CD4-positive, alpha-beta T cell treated with Interleukin-2 at 100 ng/mL for 4 hours (primary cell): Measurements from ENCODE around the gene PTPRN2.
"Not testable (repeated sequence)": the region's sequence is repeated elsewhere in the genome, so short reads cannot be mapped to it uniquely, and the experiment has no call there.

Source experiments
- DNase-seq: peaks from one replicate; pipeline ENCODE4 v3.0.0-alpha.2; 2020; ENCODE audit warnings: low spot score

The PTPRN2 gene

GRCh38 chr7:158385496-158386354 lies 201.9 kb downstream of the PTPRN2 start:
- DNase-seq = not testable (repeated sequence)

- no peak for DNase-seq
These were observed 202.9 kb downstream of the PTPRN2 start for GRCh38 chr7:158384746-158385145.

- DNase-seq = no peak
These were observed 204.0 kb downstream of the PTPRN2 start for GRCh38 chr7:158383665-158384064.

GRCh38 chr7:158382363-158383254 lies 205.0 kb downstream of the PTPRN2 start:
- DNase-seq = no peak

- DNase-seq = no peak
These were observed 205.7 kb downstream of the PTPRN2 start for GRCh38 chr7:158381956-158382355.

- no peak for DNase-seq
These were observed 208.6 kb downstream of the PTPRN2 start for GRCh38 chr7:158378978-158379377.

- DNase-seq = no peak
These were observed 209.6 kb downstream of the PTPRN2 start for GRCh38 chr7:158377800-158378623.

- DNase-seq = not testable (repeated sequence)
These were observed 210.8 kb downstream of the PTPRN2 start for GRCh38 chr7:158376839-158377186.

GRCh38 chr7:158376146-158376838 lies 211.3 kb downstream of the PTPRN2 start:
- not testable (repeated sequence) for DNase-seq

GRCh38 chr7:158375034-158375433 lies 212.6 kb downstream of the PTPRN2 start:
- DNase-seq = no peak

GRCh38 chr7:158374586-158374985 lies 213.0 kb downstream of the PTPRN2 start:
- DNase-seq = no peak

- DNase-seq = no peak
These were observed 213.5 kb downstream of the PTPRN2 start for GRCh38 chr7:158374146-158374545.

- DNase-seq = no peak
These were observed 214.0 kb downstream of the PTPRN2 start for GRCh38 chr7:158373476-158374133.

GRCh38 chr7:158372400-158373342 lies 215.0 kb downstream of the PTPRN2 start:
- DNase-seq = no peak

GRCh38 chr7:158371856-158372255 lies 215.8 kb downstream of the PTPRN2 start:
- DNase-seq = no peak

GRCh38 chr7:158369866-158370265 lies 217.8 kb downstream of the PTPRN2 start:
- DNase-seq = no peak

- DNase-seq = no peak
These were observed 218.3 kb downstream of the PTPRN2 start for GRCh38 chr7:158369290-158369689.

- no peak for DNase-seq
These were observed 219.2 kb downstream of the PTPRN2 start for GRCh38 chr7:158368449-158368848.

- no peak for DNase-seq
These were observed 220.0 kb downstream of the PTPRN2 start for GRCh38 chr7:158367634-158367982.
